GM21528 (cell line): ENCODE data around the gene KRT25.
"Not testable (repeated sequence)": the region's sequence is repeated elsewhere in the genome, so short reads cannot be mapped to it uniquely, and the experiment has no call there.

Experiments
- ATAC-seq: cut with Tn5 transposase; IDR thresholded peaks from one replicate; pipeline ENCODE4 v1.9.1; 2021; ENCODE audit warnings: mild to moderate bottlenecking, moderate library complexity; ENCODE audit not compliant: unreplicated experiment, low FRiP score

KRT25 gene

DNA sequence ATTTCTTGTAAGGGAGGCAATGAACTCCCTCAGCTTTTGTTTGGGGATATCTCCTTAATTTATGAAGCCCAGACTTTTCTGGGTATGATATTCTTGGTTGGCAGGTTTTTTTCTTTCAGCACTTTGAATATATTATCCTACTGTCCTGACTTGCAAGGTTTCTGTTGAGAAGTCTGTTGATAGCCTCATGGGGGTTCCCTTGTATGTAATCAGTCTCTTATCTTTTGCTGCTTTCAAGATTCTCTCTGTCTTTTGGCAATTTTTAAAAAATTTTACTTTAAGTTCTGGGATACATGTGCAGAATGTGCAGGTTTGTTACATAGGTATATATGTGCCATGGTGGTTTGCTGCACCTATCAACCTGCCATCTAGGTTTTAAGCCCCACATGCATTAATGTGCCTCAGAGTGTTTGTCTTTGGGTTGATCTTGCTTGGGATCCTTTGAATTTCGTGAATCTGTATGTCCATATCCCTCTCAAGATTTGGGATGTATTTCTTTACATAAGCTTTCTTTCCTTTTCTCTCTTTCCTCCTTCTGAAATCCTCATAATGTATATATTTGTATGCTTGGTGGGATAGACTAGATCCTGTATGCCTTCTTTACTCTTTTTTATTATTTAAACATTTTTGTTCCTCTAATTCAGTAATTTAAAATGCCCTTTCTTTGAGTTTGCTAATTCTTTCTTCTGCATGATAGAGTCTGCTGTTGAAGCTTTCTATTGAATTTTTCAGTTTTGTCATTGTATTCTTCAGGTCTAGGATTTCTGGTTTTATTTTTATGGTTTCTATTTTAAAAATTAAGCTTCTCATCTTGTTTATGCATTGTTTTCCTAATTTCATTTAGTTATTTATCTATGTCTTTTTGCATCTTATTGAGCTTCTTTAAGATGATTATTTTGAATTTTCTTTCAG, 5.2 kb upstream of the KRT25 start:
- no peak for ATAC-seq

GRCh38 chr17:40753804-40754203, 1.3 kb downstream of the KRT25 start:
- no peak for ATAC-seq

DNA sequence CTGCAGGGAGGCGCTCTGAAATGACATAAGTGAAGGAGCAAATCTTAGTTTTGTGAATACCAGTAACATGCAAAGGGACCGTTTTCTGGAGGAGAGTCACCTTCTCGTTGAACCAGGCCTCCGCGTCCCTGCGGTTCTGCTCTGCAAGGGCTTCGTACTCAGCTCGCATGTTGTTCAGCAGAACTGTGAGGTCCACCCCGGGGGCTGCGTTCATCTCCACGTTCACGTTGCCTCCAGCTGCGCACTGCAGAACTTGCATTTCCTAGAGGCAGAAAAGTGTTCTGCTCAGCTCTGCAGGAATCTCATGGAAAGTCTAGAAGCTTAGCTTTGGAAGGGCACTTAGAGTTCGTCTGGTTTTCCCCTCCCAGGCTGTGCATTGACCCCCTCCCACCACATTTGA, 4.1 kb downstream of the KRT25 start:
- ATAC-seq: no peak

GRCh38 chr17:40750391-40750790, 4.7 kb downstream of the KRT25 start:
- ATAC-seq: no peak

- not testable (repeated sequence) for ATAC-seq
These were observed 6.5 kb downstream of the KRT25 start for GRCh38 chr17:40748666-40749065.

DNA sequence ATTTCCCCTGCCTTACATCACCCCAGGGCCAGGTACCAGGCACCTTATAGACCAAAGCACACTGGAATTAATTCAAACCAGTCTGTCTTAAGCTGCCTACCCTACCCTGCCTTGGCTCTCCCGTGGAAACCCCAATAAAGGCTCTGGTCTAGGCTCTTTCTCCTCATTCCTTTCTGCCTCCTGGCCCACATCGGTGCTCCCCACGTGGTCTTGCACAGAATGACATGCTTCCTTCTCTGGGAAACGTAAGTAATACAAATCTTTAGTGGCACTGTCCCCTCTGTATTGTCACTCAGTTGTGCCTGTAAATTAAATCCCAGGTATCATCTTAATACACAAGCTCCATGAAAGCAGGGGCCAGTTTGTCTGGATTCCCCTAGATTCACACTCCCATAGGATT, 16.6 kb downstream of the KRT25 start:
- no peak for ATAC-seq

GRCh38 chr17:40735016-40735415, 20.1 kb downstream of the KRT25 start:
- ATAC-seq: no peak

DNA sequence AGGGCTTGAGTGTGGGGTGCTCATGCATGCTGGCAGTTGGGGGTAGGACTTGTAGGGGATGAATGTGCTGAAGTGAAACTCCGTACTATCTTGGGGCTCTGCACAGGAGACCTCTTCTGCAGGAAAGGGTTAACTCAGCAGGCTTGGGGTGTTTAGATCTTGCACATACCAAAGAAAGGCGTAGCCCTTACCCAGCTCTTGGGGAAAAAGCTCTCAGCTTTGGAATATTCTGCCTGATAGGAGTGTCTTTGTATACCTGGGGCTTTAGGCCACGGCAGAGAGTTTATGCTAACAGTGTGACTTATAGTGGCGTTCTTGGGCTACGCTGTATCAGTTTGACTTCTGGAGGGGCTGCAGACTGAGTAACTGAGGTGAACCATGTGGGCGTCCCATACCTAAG, 21.1 kb downstream of the KRT25 start:
- ATAC-seq: no peak

GRCh38 chr17:40730970-40731369, 24.2 kb downstream of the KRT25 start:
- ATAC-seq: no peak

GRCh38 chr17:40727447-40728231, 27.5 kb downstream of the KRT25 start:
- no peak for ATAC-seq

- ATAC-seq: no peak
These were observed 28.2 kb downstream of the KRT25 start for GRCh38 chr17:40726919-40727318.

GRCh38 chr17:40724656-40725055, 30.5 kb downstream of the KRT25 start:
- no peak for ATAC-seq

GRCh38 chr17:40722241-40722640, 32.9 kb downstream of the KRT25 start:
- no peak for ATAC-seq

- ATAC-seq: no peak
These were observed 34.2 kb downstream of the KRT25 start for GRCh38 chr17:40720899-40721298.

DNA sequence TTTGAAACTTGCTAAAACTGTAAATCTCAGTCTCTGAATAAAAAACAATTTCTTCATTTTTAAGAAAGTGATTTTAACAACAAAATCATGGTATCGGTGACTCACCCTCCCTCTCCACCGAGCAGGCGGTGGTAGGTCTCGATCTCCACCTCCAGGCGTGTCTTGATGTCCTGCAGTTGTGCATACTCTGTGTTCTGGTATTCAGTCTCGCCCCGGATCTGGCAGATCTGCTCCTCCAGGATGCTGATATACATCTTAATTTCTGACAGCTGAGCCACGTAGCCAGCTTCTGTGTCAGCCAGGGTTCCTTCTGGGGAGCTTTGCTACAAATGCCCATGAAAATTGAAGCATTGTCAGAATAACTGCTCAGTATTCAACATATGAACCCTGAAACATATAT, 36.2 kb downstream of the KRT25 start:
- no peak for ATAC-seq

GRCh38 chr17:40717776-40718175, 37.4 kb downstream of the KRT25 start:
- no peak for ATAC-seq

DNA sequence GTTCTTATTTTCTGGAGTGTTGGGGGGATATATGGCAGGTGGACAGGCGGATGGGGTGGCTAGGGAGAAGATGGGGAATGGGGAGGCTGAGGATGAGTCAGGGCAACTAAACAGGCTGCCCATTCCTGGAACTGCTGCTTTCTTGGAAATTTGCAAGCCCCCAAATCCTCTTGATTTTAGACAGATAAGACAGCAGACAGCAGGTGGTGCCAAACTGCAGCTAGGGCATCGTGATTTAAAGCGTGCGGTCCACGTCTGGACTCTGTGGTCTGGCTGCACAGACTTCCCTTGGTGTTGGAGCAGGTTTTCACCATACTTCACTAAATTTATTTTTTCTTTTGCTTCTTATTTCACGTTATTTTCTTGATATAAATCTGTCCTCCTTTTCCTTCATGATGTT, 40.7 kb downstream of the KRT25 start:
- no peak for ATAC-seq

DNA sequence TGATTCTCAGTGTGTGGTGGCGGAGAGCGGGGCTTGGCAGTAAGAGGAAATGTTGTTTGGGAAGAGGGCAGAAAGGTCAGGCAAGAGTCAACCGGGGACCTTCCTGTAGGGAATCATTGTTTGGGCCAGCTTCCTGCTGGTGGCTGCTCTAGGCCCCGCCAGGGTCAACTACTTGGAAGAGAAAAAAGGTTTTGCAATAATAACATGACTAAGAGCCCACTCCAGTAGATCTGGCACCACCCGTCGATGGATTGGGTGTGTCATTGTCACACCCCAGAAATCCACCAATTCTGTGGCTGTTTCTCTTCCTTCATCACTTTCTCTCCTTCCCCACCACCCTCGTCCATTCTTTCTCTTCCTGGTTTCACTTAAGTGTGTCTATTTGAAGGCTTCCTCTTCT, 47.4 kb downstream of the KRT25 start:
- no peak for ATAC-seq

- no peak for ATAC-seq
These were observed 49.5 kb downstream of the KRT25 start for GRCh38 chr17:40705584-40705983.

DNA sequence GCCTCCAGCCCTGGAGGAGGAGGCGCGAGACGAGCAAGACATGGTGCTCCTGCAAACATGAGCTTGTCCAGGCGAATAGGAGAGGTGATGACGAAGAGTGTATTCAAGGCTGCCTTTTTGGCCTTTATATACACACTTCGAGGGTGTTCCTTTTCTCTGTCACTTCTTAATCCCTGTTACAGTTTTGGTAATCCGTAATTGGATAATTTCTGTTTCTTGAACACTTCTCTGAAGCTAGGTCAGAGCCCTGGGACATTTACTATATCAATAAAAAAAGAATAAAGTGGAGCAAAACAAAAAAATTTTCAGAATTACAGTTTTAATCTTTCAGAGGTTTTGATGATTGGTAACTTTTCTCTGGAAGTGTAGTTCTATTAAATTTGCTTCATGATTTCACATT, 51.5 kb downstream of the KRT25 start, which contains the start of gene KRT24:
KRT24 (minus strand) TSS at position 101 of the 400 bp plus-strand sequence; CDS start at position 42, 59 bp downstream.
- ATAC-seq: no peak

DNA sequence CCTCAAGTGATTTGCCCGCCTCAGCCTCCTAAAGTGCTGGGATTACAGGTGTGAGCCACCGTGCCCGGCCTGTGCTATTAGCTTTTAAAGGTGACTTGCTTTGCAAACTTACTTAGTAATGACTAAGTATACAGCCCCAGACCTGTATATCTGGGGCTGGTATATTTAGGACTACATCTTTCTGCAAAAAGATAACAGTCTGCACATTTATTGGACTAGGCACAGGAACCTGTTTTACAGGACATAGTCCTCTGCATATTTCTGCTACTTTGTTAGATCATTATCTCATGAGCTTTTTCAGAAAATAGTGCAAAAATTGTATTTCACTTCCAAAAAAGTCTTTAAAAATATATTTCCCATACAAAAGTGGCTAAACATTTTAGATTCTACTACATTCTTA, 52.9 kb downstream of the KRT25 start:
- ATAC-seq: no peak

GRCh38 chr17:40699853-40700252, 55.3 kb downstream of the KRT25 start:
- no peak for ATAC-seq
